GM10847 (cell line): ENCODE results near the gene ATP13A3.
A peak's percentile ranks its signal among the peaks of the same experiment; 100 is the strongest.

Experiments
- POLR2A ChIP-seq: IDR thresholded peaks from 2 replicates; pipeline ENCODE4 v1.6.1; 2011; ENCODE audit not compliant: insufficient read length; ENCODE audit errors: extremely low read depth

ATP13A3 gene

GRCh38 chr3:194503081-194503531 is 16.3 kb upstream of the ATP13A3 start:
- TF ChIP-seq POLR2A: no peak

DNA sequence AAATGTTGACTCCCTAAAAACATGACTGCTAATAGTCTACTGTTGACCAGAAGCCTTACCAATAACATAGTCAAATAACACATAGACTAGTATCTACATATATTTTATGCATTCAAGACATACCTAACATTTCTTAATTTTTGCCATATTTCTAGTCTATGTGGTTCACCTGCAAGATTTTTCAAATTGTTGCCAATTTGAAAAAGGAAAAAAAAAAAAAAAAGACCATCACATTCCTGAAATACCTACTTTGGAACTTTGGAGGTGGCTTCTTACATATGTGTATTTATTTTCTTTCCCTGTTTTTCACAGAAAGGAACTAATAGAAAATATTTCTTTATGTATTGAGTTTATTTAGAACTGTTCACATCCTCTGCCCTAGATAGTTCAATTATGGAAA is 13.4 kb upstream of the ATP13A3 start:
- no peak for TF ChIP-seq POLR2A

- TF ChIP-seq POLR2A: no peak
Observed at GRCh38 chr3:194497799-194498575, 11.2 kb upstream of the ATP13A3 start.

DNA sequence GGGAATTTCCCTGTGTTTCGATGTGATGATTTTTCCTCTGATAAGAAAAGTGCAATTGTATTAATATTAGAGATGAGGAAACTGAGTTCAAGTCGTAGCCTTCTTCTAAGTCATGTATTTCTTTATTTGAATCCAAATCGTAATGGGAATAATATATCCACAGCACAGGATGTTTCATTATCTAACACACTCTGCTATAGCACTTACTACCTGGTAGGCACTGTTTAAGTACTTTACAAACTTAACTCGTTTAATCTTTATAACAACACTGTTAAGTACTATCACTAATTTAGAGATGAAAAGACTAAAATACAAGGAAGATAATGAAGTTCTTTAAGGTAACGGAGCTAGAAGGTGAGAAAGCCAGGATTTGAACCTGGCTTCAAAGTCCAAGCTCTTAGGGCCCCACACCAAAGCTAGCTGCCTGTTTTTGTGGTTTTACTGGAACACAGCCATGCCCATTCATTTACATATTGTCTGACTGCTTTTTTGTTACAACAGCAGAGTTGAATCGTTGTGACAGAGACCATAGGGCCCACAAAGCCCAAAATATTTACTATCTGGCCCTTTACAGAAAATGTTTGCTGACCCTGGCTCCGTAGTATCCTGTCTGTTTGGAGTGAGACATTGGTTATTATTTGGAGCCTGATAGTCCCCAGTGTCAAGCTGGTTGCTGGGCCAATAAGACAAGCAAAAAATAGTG is 9.6 kb upstream of the ATP13A3 start:
- TF ChIP-seq POLR2A: no peak

- no peak for TF ChIP-seq POLR2A
Observed at GRCh38 chr3:194494951-194495374, 8.2 kb upstream of the ATP13A3 start.

DNA sequence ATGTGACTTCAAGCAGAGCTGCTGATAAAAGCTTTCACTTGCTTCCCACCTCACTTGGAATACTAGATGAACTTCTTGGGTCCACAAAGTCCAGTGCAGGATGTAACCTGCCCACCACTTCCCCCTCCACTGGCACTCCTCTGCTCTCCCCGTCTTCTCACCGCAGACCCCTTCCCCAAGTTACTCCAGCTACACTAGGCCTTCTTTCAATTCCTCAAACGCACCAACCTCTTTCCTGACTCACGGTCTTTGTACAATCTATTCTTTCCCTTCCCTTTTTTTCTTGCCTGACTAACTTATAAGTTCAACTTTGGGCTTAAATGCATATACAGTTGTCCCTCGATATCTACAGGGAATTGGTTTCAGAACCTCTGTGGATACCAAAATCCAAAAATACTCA is 5.2 kb upstream of the ATP13A3 start:
- TF ChIP-seq POLR2A: no peak

GRCh38 chr3:194489736-194490612 is 3.2 kb upstream of the ATP13A3 start:
- TF ChIP-seq POLR2A: no peak

GRCh38 chr3:194488055-194488742 is 1.4 kb upstream of the ATP13A3 start:
- TF ChIP-seq POLR2A: no peak

- peak; percentile 16 for TF ChIP-seq POLR2A
Observed at GRCh38 chr3:194487289-194488054, 670 bp upstream of the ATP13A3 start.

GRCh38 chr3:194485881-194486539 is 792 bp downstream of the ATP13A3 start:
- TF ChIP-seq POLR2A: no peak

DNA sequence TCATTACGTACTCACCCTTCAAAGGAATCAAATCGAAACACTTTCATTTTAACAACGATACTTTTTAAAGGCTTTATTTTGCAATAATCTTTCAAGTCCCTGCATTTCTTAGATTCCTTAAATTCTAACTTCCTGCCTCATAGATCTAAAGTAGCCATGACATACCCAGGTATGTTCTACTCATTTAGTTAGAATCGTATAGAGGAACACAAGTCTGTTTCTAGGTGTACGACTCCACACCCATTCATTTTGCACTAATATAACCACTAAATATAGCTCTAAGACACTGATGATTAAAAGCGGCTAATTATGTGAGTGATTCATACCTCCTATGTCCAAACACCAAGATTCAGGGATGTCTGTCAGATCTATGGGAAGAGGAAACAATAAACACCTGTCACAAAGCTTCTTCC is 1.3 kb downstream of the ATP13A3 start:
- TF ChIP-seq POLR2A: no peak

DNA sequence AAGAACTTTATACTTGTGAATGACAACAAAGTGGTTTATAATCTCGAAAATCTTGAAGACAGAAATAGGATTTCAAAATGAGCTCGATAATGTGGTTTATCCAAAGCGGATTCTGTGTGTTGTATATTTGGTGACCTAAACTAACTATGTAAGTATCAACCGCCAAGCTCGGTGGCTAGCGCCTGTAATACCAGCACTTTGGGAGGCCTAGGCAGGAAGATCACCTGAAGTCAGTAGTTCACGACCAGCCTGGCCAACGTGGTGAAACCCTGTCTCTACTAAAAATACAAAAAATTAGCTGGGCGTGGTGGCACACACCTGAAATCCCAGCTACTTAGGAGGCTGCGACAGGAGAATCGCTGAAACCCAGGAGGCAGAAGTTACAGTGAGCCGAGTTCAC is 2.2 kb downstream of the ATP13A3 start:
- no peak for TF ChIP-seq POLR2A

GRCh38 chr3:194483850-194484249 is 3.0 kb downstream of the ATP13A3 start:
- no peak for TF ChIP-seq POLR2A

GRCh38 chr3:194482196-194482593 is 4.6 kb downstream of the ATP13A3 start:
- TF ChIP-seq POLR2A: no peak

GRCh38 chr3:194481525-194482195 is 5.1 kb downstream of the ATP13A3 start:
- no peak for TF ChIP-seq POLR2A
